Measurements from ENCODE around the gene ARHGAP28. TPM values are rescaled to one million over a fixed set of nuclear protein-coding genes. Genes with fewer than 3 reads are reported as not detected.
"Not testable (repeated sequence)": the region's sequence is repeated elsewhere in the genome, so short reads cannot be mapped to it uniquely, and the experiment has no call there.

The ARHGAP28 gene
- total and polyA plus RNA-seq, 2 experiments from 2014 or later: 0.20 TPM; not detected in 1

DNA sequence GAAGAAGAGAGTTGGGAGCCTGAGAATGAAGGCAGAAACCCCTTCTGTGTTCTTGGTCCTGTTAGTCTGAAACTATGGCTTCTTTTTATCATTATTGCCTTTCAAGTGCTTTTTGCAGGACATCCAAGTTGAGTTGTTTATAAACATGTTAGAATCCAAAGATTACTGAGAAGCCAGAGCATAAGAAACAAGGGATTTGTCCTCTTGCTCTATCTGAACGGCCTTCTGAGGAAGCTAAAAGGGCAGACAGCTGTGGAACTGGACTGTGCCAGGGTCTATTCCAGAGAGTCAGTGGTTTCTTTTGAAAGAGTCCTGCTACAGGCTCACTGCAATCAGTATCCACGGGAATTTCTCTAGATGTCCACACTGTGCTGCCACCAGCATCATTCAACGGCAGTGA, 86.6 kb downstream of the ARHGAP28 start:
- Histone ChIP-seq H3K9me2 (ENCODE audit: insufficient read depth) (no peaks in the 10 kb centered on the region), H3F3A (ENCODE audit: insufficient read depth) (no peaks in the 10 kb centered on the region), H2AFZ (no peak overlapping the region), H3K79me2 (ENCODE audit: insufficient read depth) (no peaks in the 10 kb centered on the region), H4K20me1 (ENCODE audit: insufficient read depth) (no peaks in the 10 kb centered on the region), H3K4me3 (no peak overlapping the region), H3K36me3 (ENCODE audit: low read depth) (no peaks in the 10 kb centered on the region), H3K9me3 (ENCODE audit: low read depth) (no peaks in the 10 kb centered on the region), H3K4me1 (ENCODE audit: insufficient read depth) (no peaks in the 10 kb centered on the region), H3K9ac (no peak overlapping the region), H3K4me2 (ENCODE audit: unreplicated experiment) (no peak overlapping the region), H3K27me3 (replicated peaks; ENCODE audit: insufficient read depth) (0 out of 2 replicates have a peak, but pooled peaks cover 10% of the 10 kb centered on the region), H3K27ac (no peak overlapping the region)
- WGBS, 2 experiments (ENCODE audit: low coverage in 1 of 2, low lambda C conversion rate in 2 of 2, missing lambda C conversion rate in 2 of 2): 41 to 46% methylated on average over 3 of the region's 3 CpGs
- in situ Hi-C loops (cut with MboI): no loop called here
- no peak for DNase-seq
- no peak for TF ChIP-seq EZH2 (IDR thresholded peaks at IDR 0.05; ENCODE audit: insufficient read depth, poor library complexity, severe bottlenecking)
- TF ChIP-seq EZH2phosphoT487 (IDR thresholded peaks at IDR 0.05; ENCODE audit: insufficient read depth, low read depth): no peak

DNA sequence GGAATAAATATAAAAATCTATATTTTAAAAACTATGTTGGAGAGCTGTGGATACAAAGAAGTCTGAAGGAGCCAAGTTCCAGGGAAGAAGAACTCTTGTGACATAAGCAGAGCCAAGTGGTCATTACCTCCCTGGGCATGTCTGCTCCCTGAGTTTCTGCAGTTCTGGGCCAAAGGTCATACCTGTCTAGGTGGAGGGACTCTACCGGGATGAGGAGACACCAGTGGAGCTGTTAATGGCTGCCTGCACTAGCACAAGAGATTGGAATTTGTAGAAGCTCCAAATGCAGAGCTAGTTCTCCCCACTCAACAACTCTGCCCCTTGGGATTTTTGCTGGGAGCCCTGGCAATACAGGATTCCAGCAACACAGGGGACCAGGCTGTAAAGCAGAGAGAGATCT, 89.8 kb downstream of the ARHGAP28 start:
- in situ Hi-C loops (cut with MboI): no loop called here
- no peak for DNase-seq
- Histone ChIP-seq H3K27ac (no peak overlapping the region), H3K36me3 (ENCODE audit: low read depth) (no peaks in the 10 kb centered on the region), H3K9me3 (ENCODE audit: low read depth) (no peaks in the 10 kb centered on the region), H3K4me2 (ENCODE audit: unreplicated experiment) (no peak overlapping the region), H3K4me3 (no peak overlapping the region), H3K9ac (no peak overlapping the region), H3K27me3 (replicated peaks; ENCODE audit: insufficient read depth) (0 out of 2 replicates have a peak, but pooled peaks cover 4% of the 10 kb centered on the region), H3F3A (ENCODE audit: insufficient read depth) (no peaks in the 10 kb centered on the region), H3K79me2 (ENCODE audit: insufficient read depth) (no peaks in the 10 kb centered on the region), H3K9me2 (ENCODE audit: insufficient read depth) (no peaks in the 10 kb centered on the region), H2AFZ (no peak overlapping the region), H4K20me1 (ENCODE audit: insufficient read depth) (no peaks in the 10 kb centered on the region), H3K4me1 (ENCODE audit: insufficient read depth) (no peaks in the 10 kb centered on the region)
- 27 to 39% methylated on average over 1 of the region's 1 CpG for WGBS, 2 experiments (ENCODE audit: low coverage in 1 of 2, low lambda C conversion rate in 2 of 2, missing lambda C conversion rate in 2 of 2)
- TF ChIP-seq EZH2phosphoT487 (IDR thresholded peaks at IDR 0.05; ENCODE audit: insufficient read depth, low read depth): no peak
- TF ChIP-seq EZH2 (IDR thresholded peaks at IDR 0.05; ENCODE audit: insufficient read depth, poor library complexity, severe bottlenecking): no peak

- Histone ChIP-seq H3K79me2 (ENCODE audit: insufficient read depth) (no peaks in the 10 kb centered on the region), H3K4me3 (no peak overlapping the region), H3K4me2 (ENCODE audit: unreplicated experiment) (no peak overlapping the region), H3K9me3 (ENCODE audit: low read depth) (no peaks in the 10 kb centered on the region), H3K9ac (no peak overlapping the region), H3K4me1 (ENCODE audit: insufficient read depth) (no peaks in the 10 kb centered on the region), H3K27ac (no peak overlapping the region), H4K20me1 (ENCODE audit: insufficient read depth) (no peaks in the 10 kb centered on the region), H3K27me3 (replicated peaks; ENCODE audit: insufficient read depth) (0 out of 2 replicates have a peak, but pooled peaks cover 4% of the 10 kb centered on the region), H2AFZ (no peak overlapping the region), H3F3A (ENCODE audit: insufficient read depth) (no peaks in the 10 kb centered on the region), H3K36me3 (ENCODE audit: low read depth) (no peaks in the 10 kb centered on the region), H3K9me2 (ENCODE audit: insufficient read depth) (no peaks in the 10 kb centered on the region)
- TF ChIP-seq EZH2 (IDR thresholded peaks at IDR 0.05; ENCODE audit: insufficient read depth, poor library complexity, severe bottlenecking) (no peak), EZH2phosphoT487 (IDR thresholded peaks at IDR 0.05; ENCODE audit: insufficient read depth, low read depth) (no peak)
- in situ Hi-C loops (cut with MboI): no loop called here
- DNase-seq: no peak
Measured at GRCh38 chr18:6820314-6820713, 90.8 kb downstream of the ARHGAP28 start.

GRCh38 chr18:6821356-6821755, 91.8 kb downstream of the ARHGAP28 start:
- DNase-seq: no peak
- Histone ChIP-seq H3K4me2 (ENCODE audit: unreplicated experiment) (no peak overlapping the region), H3K36me3 (ENCODE audit: low read depth) (no peaks in the 10 kb centered on the region), H3K4me1 (ENCODE audit: insufficient read depth) (no peaks in the 10 kb centered on the region), H4K20me1 (ENCODE audit: insufficient read depth) (no peaks in the 10 kb centered on the region), H3K9ac (no peak overlapping the region), H2AFZ (no peak overlapping the region), H3K4me3 (no peak overlapping the region), H3K27me3 (replicated peaks; ENCODE audit: insufficient read depth) (0 out of 2 replicates have a peak, but pooled peaks cover 4% of the 10 kb centered on the region), H3K9me3 (ENCODE audit: low read depth) (no peaks in the 10 kb centered on the region), H3K79me2 (ENCODE audit: insufficient read depth) (no peaks in the 10 kb centered on the region), H3F3A (ENCODE audit: insufficient read depth) (no peaks in the 10 kb centered on the region), H3K27ac (no peak overlapping the region), H3K9me2 (ENCODE audit: insufficient read depth) (no peaks in the 10 kb centered on the region)
- TF ChIP-seq EZH2 (IDR thresholded peaks at IDR 0.05; ENCODE audit: insufficient read depth, poor library complexity, severe bottlenecking) (no peak), EZH2phosphoT487 (IDR thresholded peaks at IDR 0.05; ENCODE audit: insufficient read depth, low read depth) (no peak)
- 0 to 3% methylated on average over 1 of the region's 1 CpG for WGBS, 2 experiments (ENCODE audit: low coverage in 1 of 2, low lambda C conversion rate in 2 of 2, missing lambda C conversion rate in 2 of 2)
- in situ Hi-C loops (cut with MboI): no loop called here

GRCh38 chr18:6827161-6827560, 97.6 kb downstream of the ARHGAP28 start:
- H3K9me3 ChIP-seq (ENCODE audit: low read depth); H3K27me3 ChIP-seq (replicated peaks; ENCODE audit: insufficient read depth); H3K79me2 ChIP-seq (ENCODE audit: insufficient read depth); H3F3A ChIP-seq (ENCODE audit: insufficient read depth); H3K9ac ChIP-seq; H4K20me1 ChIP-seq (ENCODE audit: insufficient read depth); H3K9me2 ChIP-seq (ENCODE audit: insufficient read depth); H3K4me2 ChIP-seq (ENCODE audit: unreplicated experiment); H3K4me1 ChIP-seq (ENCODE audit: insufficient read depth); DNase-seq; H3K36me3 ChIP-seq (ENCODE audit: low read depth); H2AFZ ChIP-seq; in situ Hi-C loops (cut with MboI); H3K27ac ChIP-seq; H3K4me3 ChIP-seq: not testable (repeated sequence)
- WGBS, 2 experiments (ENCODE audit: low coverage in 1 of 2, low lambda C conversion rate in 2 of 2, missing lambda C conversion rate in 2 of 2): 72 to 87% methylated on average over 2 to 24 of the region's 29 CpGs

GRCh38 chr18:6827566-6827965, 98.0 kb downstream of the ARHGAP28 start:
- H2AFZ ChIP-seq; H3K4me1 ChIP-seq (ENCODE audit: insufficient read depth); H4K20me1 ChIP-seq (ENCODE audit: insufficient read depth); H3K4me2 ChIP-seq (ENCODE audit: unreplicated experiment); H3K27me3 ChIP-seq (replicated peaks; ENCODE audit: insufficient read depth); H3K79me2 ChIP-seq (ENCODE audit: insufficient read depth); H3K9ac ChIP-seq; H3K36me3 ChIP-seq (ENCODE audit: low read depth); H3K9me3 ChIP-seq (ENCODE audit: low read depth); H3K4me3 ChIP-seq; DNase-seq; H3K27ac ChIP-seq; H3F3A ChIP-seq (ENCODE audit: insufficient read depth); in situ Hi-C loops (cut with MboI); H3K9me2 ChIP-seq (ENCODE audit: insufficient read depth): not testable (repeated sequence)
- WGBS, 2 experiments (ENCODE audit: low coverage in 1 of 2, low lambda C conversion rate in 2 of 2, missing lambda C conversion rate in 2 of 2): 89% methylated on average over 8 to 25 of the region's 30 CpGs

Data from GM23248 (cell line).